Fibroblast of peridontal ligament (primary cell): ENCODE data around the gene SLC51A.
A peak's percentile ranks its signal among the peaks of the same experiment; 100 is the strongest.
"Not testable (repeated sequence)": the region's sequence is repeated elsewhere in the genome, so short reads cannot be mapped to it uniquely, and the experiment has no call there.

ENCODE experiments used
- DNase-seq: peaks from one replicate; pipeline ENCODE4 v3.0.0-alpha.2; 2010; ENCODE audit errors: extremely low read depth

Gene SLC51A

DNA sequence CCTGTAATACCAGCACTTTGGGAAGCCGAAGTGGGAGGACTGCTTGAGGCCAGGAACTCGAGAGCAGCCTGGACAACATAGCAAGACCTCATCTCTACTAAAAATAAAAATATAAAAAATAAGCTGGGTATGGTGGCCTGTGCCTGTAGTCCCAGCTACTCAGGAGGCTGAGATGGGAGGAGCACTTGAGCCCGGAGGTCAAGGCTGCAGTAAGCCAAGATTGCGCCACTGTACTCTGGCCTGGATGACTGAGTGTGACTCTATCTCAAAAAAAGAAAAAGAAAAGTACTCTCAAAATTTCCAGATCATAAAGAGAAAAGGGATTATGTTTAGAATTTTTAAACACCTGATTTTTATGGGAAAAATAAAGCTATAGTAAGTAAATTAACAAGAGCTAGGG lies 24.1 kb downstream of the SLC51A start:
- DNase-seq, result no peak

DNA sequence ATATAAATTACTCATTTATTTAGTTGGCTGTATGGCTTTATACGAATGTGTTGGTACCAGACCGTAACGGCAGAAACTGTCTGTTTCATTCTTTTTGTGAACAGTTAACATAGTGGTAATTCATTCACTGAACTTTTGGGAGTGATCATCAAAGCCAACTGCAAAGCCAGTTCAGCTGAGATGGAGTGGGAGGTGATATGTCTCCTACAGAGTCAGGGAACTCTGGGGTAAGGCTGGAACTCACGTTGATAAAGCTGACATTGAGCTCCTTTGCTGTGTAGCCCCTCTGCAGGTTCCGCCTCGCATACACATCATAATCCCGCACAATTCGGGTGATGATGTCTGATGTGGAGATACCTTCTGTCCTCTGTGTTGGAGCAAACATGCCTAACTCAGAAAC lies 25.4 kb downstream of the SLC51A start:
- no peak for DNase-seq

DNA sequence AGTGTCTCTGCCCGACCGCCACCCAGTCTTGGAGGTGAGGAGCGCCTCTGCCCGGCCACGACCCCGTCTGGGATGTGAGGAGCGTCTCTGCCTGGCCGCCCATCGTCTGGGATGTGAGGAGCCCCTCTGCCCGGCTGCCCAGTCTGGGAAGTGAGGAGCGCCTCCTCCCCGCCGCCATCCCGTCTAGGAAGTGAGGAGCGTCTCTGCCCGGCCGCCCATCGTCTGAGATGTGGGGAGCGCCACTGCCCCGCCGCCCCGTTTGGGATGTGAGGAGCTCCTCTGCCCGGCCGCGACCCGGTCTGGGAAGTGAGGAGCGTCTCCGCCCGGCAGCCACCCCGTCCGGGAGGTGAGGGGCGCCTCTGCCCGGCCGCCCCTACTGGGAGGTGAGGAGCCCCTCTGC lies 27.8 kb downstream of the SLC51A start:
- DNase-seq, result not testable (repeated sequence)

DNA sequence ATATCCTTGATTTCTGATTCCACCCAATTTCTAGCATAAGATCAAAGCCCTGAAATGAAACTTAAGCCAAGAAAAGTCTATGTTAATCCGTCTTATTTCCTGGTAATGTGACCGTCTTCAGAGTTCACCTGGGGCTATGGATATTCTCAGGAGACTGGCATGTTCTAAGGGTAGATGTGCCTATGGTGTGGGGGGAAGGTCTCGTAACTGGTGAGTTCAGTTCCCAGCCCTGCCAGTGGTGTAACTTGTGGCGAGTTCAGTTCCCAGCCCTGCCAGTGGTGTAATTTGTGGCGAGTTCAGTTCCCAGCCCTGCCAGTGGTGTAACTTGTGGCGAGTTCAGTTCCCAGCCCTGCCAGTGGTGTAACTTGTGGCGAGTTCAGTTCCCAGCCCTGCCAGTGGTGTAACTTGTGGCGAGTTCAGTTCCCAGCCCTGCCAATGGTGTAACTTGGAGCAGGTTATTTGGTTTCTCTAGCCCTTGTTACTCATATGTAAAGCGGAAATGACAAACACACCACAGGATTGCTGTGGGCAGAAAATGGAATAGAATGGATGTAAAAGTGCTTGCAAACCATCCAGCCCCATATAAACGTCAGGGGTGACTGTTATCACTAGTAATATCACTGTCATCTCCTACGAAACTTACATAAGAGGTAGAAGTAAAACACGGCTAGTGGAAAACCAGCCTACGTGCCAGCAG lies 30.4 kb downstream of the SLC51A start:
- peak; percentile 82 for DNase-seq

DNA sequence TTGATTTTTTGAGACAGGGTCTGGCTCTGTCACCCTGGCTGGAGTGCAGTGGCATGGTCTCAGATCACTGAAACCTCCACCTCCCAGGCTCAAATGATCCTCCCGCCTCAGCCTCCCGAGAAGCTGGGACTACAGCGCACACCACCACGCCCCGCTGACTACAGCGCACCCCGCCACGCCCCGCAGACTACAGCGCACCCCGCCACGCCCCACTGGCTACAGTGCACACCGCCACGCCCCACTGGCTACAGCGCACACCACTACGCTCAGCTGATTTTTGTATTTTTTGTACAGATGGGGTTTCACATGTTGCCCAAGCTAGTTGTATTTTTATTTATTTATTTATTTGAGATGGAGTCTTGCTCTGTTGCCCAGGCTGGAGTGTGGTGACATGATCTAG lies 35.6 kb downstream of the SLC51A start:
- no peak for DNase-seq

DNA sequence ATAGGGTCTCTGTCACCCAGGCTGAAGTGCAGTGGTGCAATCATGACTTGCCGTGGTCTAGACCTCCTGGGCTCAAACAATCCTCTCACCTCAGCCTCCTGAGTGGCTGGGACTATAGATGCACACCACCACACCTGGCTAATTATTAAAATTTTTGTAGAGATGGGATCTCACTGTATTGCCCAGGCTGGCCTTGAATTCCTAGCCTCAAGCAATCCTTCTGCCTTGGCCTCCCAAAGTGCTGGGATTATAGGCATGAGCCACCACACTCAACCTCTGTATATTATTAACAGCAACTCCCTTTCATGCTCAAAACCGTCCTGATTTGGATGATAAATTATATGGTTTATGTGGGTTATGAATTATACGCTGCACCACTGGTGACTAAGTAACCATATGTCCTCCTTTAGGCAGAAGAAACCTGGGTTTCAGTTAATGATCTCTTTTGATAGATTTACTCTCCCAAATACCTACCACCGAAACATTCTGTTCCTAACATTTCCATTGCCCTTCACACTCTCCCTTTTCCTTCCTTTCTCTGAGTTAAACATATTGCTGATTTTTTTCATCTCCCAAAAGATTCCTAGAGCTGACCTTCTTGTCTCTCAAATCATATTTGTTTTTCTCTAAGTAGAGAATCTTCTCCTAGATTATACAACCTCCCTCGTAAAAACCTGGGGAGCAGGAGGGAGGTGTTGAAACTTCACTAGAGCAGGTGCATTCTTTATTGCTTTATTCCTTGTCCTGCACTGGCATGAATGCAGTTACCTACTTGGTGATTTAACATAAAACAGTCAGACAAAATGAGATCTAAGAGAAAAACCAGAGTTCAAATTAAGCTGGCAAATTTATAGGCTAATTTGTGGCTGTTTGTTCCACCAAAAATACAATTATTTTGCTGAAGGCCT lies 38.3 kb downstream of the SLC51A start:
- DNase-seq, result no peak

DNA sequence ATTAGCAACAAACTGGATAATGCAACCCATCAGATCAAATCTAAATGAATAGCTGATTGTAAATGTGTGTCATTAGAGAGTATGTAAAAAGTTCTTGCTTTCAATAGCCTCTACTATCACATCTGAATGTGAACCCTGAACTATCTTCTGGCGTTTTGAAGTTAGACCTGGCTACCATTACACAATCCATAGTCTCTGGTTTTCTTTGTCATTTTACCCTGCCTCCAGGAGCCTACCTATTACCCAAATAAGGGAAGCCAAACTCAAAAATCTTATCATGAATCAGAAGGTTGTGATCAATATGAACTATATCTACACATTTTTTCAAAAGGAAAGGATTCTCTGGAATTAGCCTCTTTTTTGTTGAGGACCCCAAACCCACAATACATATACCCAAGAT lies 39.4 kb downstream of the SLC51A start:
- DNase-seq, result no peak

DNA sequence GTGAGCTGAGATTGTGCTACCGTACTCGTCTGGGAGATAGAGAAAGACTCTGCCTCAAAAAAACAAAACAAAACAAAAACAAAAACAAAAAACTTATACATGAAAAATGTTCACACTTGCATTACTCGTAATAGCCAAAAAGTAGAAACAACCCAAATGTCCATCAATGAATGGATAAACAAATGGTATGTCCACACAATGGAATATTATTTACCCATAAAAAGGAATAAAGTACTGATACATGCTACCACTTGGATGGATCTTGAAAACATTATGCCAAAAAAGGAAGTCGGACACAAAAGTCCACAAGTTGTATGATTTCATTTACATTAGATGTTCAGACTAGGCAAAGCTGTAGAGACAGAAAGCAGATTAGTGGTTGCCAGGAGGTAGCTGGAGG lies 44.5 kb downstream of the SLC51A start:
- DNase-seq, result no peak

DNA sequence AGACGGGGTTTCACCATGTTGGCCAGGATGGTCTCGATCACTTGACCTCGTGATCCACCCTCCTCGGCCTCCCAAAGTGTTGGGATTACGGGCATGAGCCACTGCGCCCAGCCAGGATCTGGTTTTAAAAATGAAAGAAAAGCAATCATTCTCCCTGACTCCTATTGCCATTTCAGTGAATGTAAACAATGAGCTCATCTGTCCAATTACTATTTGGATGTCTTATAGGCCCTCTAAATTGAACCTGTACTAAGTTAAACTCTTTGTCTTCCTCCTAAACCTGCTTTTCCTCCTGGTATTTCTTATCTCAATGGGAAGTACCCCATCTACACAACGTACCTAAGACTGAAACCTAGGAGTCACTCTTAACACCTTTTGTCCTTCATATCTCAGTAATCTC lies 47.5 kb downstream of the SLC51A start:
- DNase-seq, result peak; percentile 43

DNA sequence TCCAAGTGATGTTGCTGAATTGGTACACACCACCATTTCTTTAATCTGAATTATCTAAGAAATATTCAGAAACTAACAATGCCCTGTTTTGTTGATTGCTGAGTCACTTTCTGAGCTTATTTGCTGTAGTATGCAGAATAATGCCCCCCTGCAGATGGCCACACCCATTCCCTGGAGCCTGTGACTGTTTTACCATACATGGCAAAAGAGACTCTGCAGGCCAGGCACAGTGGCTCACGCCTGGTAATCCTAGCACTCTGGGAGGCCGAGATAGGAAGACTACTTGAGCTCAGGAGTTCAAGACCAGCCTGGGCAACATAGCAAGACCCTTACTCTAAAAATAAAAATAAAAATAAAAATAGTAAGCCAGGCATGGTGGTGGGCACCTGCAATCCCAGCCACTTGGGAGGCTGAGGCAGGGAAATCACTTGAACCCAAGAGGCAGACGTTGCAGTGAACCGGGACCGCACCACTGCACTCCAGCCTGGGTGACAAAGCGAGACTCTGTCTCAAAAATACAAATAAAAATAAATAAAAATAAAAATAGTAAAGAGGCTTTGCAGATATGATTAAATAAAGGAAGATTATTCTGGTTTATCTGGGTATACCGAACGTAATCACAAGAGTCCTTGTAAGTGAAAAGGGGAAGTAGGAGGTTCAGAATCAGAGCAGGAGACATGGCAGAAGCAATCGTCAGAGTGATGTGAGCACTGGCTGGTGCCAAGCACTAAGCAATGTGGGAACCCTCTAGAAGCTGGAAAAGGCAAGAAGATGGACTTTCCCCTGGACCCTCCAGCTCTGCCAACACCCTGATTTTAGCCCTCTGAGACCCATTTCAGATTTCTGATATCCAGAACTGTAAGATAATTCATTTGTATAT lies 52.2 kb downstream of the SLC51A start:
- DNase-seq, result peak; percentile 75

DNA sequence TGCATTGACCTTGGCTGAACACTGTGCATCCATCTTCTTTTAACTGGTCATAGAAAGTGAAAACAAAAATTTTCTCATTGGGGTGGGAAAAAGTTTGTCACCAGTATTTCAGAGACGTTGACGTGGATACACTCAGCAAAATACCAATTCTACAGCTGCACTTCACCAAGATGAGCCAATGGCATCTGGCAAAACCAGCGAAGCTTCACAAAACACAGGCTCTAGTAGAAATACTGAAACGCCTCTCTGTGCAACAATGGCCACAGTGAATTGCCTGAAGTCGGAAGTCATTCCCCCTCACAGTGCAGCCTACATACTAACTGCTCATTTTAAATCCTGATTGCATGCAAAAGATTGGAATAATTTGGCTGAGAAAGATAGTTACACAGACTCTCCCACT lies 54.2 kb downstream of the SLC51A start:
- no peak for DNase-seq

DNA sequence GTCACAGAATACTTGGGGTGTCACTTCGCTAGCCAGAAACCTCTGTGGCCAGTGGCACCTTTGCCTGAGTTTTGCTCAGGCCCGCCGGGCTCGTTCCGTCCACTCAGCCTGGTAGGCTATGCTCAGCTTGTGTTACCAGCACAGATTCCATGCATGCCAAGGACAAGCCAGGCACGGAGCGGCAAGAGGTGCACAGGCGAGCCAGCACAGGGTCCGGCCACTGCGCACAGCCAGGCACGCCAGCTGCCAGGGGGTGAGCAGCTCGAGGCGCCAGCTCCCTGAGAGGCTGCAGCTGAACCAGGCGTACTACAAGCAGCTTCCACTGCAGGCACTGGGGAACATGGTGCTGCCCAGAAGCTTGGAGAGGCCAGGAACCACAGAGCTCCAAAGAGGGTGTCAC lies 56.5 kb downstream of the SLC51A start:
- DNase-seq, result no peak

DNA sequence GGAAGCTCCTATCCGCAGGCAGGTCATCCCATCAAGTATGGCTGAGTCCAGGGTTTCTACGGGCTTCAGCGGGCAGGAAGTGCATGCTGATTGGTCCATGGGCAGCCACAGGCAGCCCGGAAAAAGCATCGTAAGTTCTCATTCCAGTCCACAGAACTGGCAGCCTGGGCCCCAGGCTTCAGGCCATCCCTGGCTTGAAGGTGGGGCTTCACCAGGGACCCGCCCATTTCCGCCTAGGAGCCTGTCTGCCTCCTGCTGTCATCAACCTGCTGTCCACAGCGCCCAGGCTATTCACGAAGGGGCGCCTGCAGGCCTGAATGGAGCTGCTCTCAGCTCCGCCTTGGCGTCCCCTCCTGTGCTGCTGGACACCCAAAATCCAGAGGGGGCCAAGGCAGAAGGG lies 57.3 kb downstream of the SLC51A start:
- no peak for DNase-seq

DNA sequence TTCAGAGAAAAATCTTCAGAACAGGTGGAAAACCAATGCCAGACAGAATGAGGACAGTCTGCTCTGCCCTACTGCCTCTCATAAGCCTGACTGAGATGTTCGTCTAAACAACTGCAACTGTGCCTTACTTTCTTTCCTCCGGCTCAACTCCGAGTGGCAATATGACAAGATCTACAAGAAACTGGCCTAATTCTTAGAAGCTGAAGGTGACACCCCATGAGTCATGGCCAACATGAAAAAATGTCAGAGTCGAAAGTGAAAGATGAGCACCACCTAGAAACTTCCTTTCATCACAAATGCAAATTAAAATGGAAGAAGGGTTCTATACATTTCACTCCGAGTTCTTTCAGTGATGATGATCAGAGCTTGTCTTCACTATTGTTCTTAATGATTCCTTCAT lies 58.3 kb downstream of the SLC51A start:
- DNase-seq, result no peak

DNA sequence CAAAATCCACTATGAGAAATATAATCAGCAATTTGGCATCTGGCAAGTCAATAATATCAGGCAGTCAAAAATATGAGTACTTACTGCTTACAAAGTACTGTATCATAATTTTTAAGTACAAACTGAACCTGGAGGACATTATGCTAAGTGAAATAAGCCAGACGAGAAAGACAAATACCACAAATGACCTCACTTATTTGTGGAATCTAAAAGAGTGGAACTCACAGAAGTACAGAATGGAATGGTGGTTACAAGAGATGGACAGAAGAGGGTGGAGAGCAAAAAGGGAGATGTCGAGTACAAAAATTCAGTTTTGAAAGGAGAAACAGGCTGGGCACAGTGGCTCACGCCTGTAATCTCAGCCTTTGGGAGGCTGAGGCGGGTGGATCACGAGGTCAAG lies 58.8 kb downstream of the SLC51A start:
- no peak for DNase-seq

DNA sequence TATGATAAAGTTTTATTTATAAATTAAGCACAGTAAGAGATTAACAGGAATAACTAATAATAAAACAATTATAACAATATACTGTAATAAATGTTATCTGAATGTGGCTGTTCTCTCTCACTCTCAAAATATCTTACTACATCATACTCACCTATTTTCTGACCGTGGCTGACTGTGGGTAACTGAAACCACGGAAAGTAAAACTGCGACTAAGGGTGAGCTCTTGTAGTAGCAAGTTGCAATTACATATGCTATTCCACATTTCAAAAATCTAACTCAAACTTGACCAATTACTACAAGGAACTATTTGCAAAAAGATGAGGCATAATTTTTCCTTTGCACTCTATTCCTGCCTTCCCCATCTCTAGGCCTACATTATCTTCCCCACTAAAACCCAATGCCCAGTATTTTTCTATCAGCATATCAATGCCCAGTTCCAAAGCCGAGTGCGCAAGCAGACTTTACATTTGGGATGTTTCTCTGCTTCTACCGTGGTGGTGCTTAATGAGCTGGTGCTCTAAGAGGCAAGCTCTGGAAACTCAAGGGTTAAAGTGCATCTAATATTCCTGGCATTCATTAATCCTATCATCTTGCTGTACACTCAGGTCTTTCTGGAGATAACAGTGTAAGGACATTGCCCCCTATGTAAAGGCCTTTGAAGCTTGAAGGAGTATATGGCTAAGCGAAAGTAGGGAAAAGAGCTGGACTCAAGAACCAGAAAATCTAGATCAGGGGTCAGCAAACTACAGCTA lies 64.5 kb downstream of the SLC51A start:
- DNase-seq, result no peak

DNA sequence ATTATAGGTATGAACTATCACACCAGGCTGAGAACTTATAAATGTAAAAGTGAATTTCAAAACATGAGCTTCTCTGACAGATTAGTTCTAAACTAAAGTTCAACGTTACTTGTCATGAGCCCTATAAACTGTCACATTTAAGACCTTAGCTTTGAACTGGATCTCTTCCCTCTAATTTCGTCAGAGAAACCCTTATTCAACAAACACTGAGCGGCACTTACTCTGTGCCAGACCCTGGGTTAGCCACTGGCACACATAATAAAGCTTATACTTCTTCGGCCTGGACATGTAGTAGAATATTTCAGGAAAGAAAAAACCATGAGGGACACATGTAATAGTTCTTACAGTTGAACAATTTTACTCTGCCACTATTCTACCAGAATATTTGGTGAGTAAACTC lies 65.6 kb downstream of the SLC51A start:
- no peak for DNase-seq
